ENCODE data around the gene NOP14.

DNA sequence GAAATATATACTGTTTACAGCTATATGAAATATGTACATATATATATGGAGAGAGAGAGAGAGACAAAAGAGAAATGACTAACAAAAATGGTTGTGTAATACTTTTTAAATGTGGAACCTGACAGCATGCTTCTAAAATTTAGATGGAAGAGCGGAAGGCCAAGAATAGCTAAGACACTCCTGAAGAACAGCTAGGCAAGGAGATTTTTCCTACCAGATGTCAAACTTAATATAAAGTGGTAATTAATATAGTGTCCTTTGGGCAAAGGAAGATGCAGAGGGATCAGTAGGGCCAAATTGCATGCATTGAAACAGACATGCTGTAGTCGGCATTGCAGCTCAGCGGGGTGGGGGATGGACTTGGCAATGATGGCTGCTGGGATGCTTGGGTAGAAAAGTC is 74.3 kb downstream of the NOP14 start:
- no peak for TF ChIP-seq POLR2A (IDR thresholded peaks at IDR 0.05)
- TF ChIP-seq, protein P1, sequence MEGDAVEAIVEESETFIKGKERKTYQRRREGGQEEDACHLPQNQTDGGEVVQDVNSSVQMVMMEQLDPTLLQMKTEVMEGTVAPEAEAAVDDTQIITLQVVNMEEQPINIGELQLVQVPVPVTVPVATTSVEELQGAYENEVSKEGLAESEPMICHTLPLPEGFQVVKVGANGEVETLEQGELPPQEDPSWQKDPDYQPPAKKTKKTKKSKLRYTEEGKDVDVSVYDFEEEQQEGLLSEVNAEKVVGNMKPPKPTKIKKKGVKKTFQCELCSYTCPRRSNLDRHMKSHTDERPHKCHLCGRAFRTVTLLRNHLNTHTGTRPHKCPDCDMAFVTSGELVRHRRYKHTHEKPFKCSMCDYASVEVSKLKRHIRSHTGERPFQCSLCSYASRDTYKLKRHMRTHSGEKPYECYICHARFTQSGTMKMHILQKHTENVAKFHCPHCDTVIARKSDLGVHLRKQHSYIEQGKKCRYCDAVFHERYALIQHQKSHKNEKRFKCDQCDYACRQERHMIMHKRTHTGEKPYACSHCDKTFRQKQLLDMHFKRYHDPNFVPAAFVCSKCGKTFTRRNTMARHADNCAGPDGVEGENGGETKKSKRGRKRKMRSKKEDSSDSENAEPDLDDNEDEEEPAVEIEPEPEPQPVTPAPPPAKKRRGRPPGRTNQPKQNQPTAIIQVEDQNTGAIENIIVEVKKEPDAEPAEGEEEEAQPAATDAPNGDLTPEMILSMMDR (IDR thresholded peaks at IDR 0.05): no peak
- TF ChIP-seq EP300 (IDR thresholded peaks at IDR 0.05): no peak

Measured in tibial nerve (tissue), 4 donors.